VCaP (cell line): Measurements from ENCODE around the gene NRCAM.

Experiments used
- H3K27ac ChIP-seq: fragments of 450-650 bp; 2 replicates; pipeline ENCODE4 v1.5.1; 2017
- CTCF ChIP-seq: fragments of 450-650 bp; conservative IDR thresholded peaks from 2 replicates; pipeline ENCODE4 v1.5.1; 2017; ENCODE audit warnings: mild to moderate bottlenecking, moderate library complexity

The NRCAM gene

GRCh38 chr7:108210796-108211195 is 245.4 kb downstream of the NRCAM start:
- TF ChIP-seq CTCF, result no peak
- no peak overlapping the region for H3K27ac ChIP-seq

- no peak overlapping the region for H3K27ac ChIP-seq
- TF ChIP-seq CTCF, result no peak
These were observed 250.9 kb downstream of the NRCAM start for GRCh38 chr7:108205311-108205710.

- H3K27ac ChIP-seq, result no peak overlapping the region
- TF ChIP-seq CTCF, result no peak
These were observed 251.9 kb downstream of the NRCAM start for GRCh38 chr7:108204281-108204796.

- no peak for TF ChIP-seq CTCF
- no peak overlapping the region for H3K27ac ChIP-seq
These were observed 252.7 kb downstream of the NRCAM start for GRCh38 chr7:108203537-108203936.

- no peak overlapping the region for H3K27ac ChIP-seq
- TF ChIP-seq CTCF, result no peak
These were observed 253.5 kb downstream of the NRCAM start for GRCh38 chr7:108202743-108203142.

- TF ChIP-seq CTCF, result no peak
- H3K27ac ChIP-seq, result no peak overlapping the region
These were observed 254.5 kb downstream of the NRCAM start for GRCh38 chr7:108201766-108202165.

- no peak for TF ChIP-seq CTCF
- H3K27ac ChIP-seq, result no peak overlapping the region
These were observed 255.9 kb downstream of the NRCAM start for GRCh38 chr7:108200326-108200725.
